ENCODE data around the gene TAPBP. TPM values are rescaled to one million over a fixed set of nuclear protein-coding genes. Genes with fewer than 3 reads are reported as not detected.
A peak's percentile ranks its signal among the peaks of the same experiment; 100 is the strongest.
"Not testable (repeated sequence)": the region's sequence is repeated elsewhere in the genome, so short reads cannot be mapped to it uniquely, and the experiment has no call there.

TAPBP gene
- total RNA-seq, 1 donor from 2014 or later: 1.7 TPM

- Mint-ChIP-seq H3K4me3 (peak overlapping the region; percentile 69), H3K27me3 (ENCODE audit: insufficient read depth, low read depth) (peaks cover 4% of the 10 kb centered on the region), H3K27ac (peak overlapping the region; percentile 58), H3K36me3 (no peaks in the 10 kb centered on the region), H3K9me3 (no peaks in the 10 kb centered on the region), H3K4me1 (peaks cover 12% of the 10 kb centered on the region)
- Histone ChIP-seq H3K36me3 (no peaks in the 10 kb centered on the region), H3F3A (ENCODE audit: low read depth) (no peaks in the 10 kb centered on the region), H3K4me1 (peaks cover 2% of the 10 kb centered on the region), H3K9ac (no peak overlapping the region), H4K20me1 (ENCODE audit: low read depth) (no peaks in the 10 kb centered on the region), H3K4me2 (peak overlapping the region; percentile 64), H3K9me3 (ENCODE audit: low read depth) (no peaks in the 10 kb centered on the region), H3K27me3 (no peaks in the 10 kb centered on the region), H3K79me2 (ENCODE audit: low read depth) (no peaks in the 10 kb centered on the region), H3K27ac (no peak overlapping the region), H3K4me3 (no peak overlapping the region), H2AFZ (replicated peaks) (peak overlapping the region; percentile 58)
- TF ChIP-seq CTCF (IDR thresholded peaks at IDR 0.05) (peak; percentile 63), EZH2 (IDR thresholded peaks at IDR 0.05) (no peak)
- DNase-seq (ENCODE audit: low spot score): peak; percentile 85
These were observed 31.1 kb upstream of the TAPBP start for GRCh38 chr6:33344701-33345697.

- H4K20me1 ChIP-seq (ENCODE audit: low read depth): no peaks in the 10 kb centered on the region
- H3K9me3 ChIP-seq (ENCODE audit: low read depth): no peaks in the 10 kb centered on the region
- H3K27ac ChIP-seq: no peak overlapping the region
- Mint-ChIP-seq H3K4me1 (peaks cover 12% of the 10 kb centered on the region), H3K4me3 (no peak overlapping the region), H3K9me3 (no peaks in the 10 kb centered on the region), H3K27ac (no peak overlapping the region), H3K27me3 (ENCODE audit: insufficient read depth, low read depth) (peaks cover 4% of the 10 kb centered on the region), H3K36me3 (no peaks in the 10 kb centered on the region)
- peaks cover 2% of the 10 kb centered on the region for H3K4me1 ChIP-seq
- no peak overlapping the region for H2AFZ ChIP-seq (replicated peaks)
- no peaks in the 10 kb centered on the region for H3K27me3 ChIP-seq
- H3K4me3 ChIP-seq: no peak overlapping the region
- H3K79me2 ChIP-seq (ENCODE audit: low read depth): no peaks in the 10 kb centered on the region
- no peak overlapping the region for H3K4me2 ChIP-seq
- DNase-seq (ENCODE audit: low spot score): no peak
- TF ChIP-seq EZH2phosphoT487 (IDR thresholded peaks at IDR 0.05): no peak
- TF ChIP-seq EZH2 (IDR thresholded peaks at IDR 0.05): no peak
- TF ChIP-seq CTCF (IDR thresholded peaks at IDR 0.05): no peak
- H3K9ac ChIP-seq: no peak overlapping the region
- no peaks in the 10 kb centered on the region for H3K36me3 ChIP-seq
- H3F3A ChIP-seq (ENCODE audit: low read depth): no peaks in the 10 kb centered on the region
These were observed 30.2 kb upstream of the TAPBP start for GRCh38 chr6:33343953-33344611.

- not testable (repeated sequence) for H3K9me3 ChIP-seq (ENCODE audit: low read depth); H3K27me3 ChIP-seq; DNase-seq (ENCODE audit: low spot score); H3K9me3 Mint-ChIP-seq; H3K27ac ChIP-seq; H3K4me1 ChIP-seq; H3F3A ChIP-seq (ENCODE audit: low read depth); H3K27ac Mint-ChIP-seq; H3K36me3 Mint-ChIP-seq; H3K4me3 Mint-ChIP-seq; H3K4me3 ChIP-seq; H3K79me2 ChIP-seq (ENCODE audit: low read depth); H2AFZ ChIP-seq (replicated peaks); H3K4me2 ChIP-seq; H3K27me3 Mint-ChIP-seq (ENCODE audit: insufficient read depth, low read depth); H3K9ac ChIP-seq; H4K20me1 ChIP-seq (ENCODE audit: low read depth); H3K36me3 ChIP-seq
- peaks cover 12% of the 10 kb centered on the region for H3K4me1 Mint-ChIP-seq
These were observed 29.7 kb upstream of the TAPBP start for GRCh38 chr6:33343606-33343952.

GRCh38 chr6:33339193-33339592 is 25.3 kb upstream of the TAPBP start:
- no peaks in the 10 kb centered on the region for H3K9me3 ChIP-seq (ENCODE audit: low read depth)
- no peaks in the 10 kb centered on the region for H3K4me1 ChIP-seq
- H3K9ac ChIP-seq: no peak overlapping the region
- no peak overlapping the region for H3K4me2 ChIP-seq
- no peaks in the 10 kb centered on the region for H3K79me2 ChIP-seq (ENCODE audit: low read depth)
- H3K27ac ChIP-seq: no peak overlapping the region
- H3F3A ChIP-seq (ENCODE audit: low read depth): no peaks in the 10 kb centered on the region
- no peak overlapping the region for H3K4me3 ChIP-seq
- H3K9me3 Mint-ChIP-seq: no peaks in the 10 kb centered on the region
- no peaks in the 10 kb centered on the region for H4K20me1 ChIP-seq (ENCODE audit: low read depth)
- no peak overlapping the region for H2AFZ ChIP-seq (replicated peaks)
- TF ChIP-seq EZH2phosphoT487 (IDR thresholded peaks at IDR 0.05) (no peak), EZH2 (IDR thresholded peaks at IDR 0.05) (no peak), CTCF (IDR thresholded peaks at IDR 0.05) (no peak)
- H3K36me3 Mint-ChIP-seq: no peaks in the 10 kb centered on the region
- no peak overlapping the region for H3K27ac Mint-ChIP-seq
- no peaks in the 10 kb centered on the region for H3K4me1 Mint-ChIP-seq
- no peak for DNase-seq (ENCODE audit: low spot score)
- no peaks in the 10 kb centered on the region for H3K27me3 ChIP-seq
- H3K4me3 Mint-ChIP-seq: no peak overlapping the region
- no peaks in the 10 kb centered on the region for H3K36me3 ChIP-seq
- H3K27me3 Mint-ChIP-seq (ENCODE audit: insufficient read depth, low read depth): no peaks in the 10 kb centered on the region

All from neural progenitor cell (in vitro differentiated cells).